Measurements from ENCODE around the gene IFRD2. TPM values are rescaled to one million over a fixed set of nuclear protein-coding genes. Genes with fewer than 3 reads are reported as not detected.
A peak's percentile ranks its signal among the peaks of the same experiment; 100 is the strongest.

Gene IFRD2
- total and polyA plus RNA-seq, 4 donors, result 15.0 to 40.3 (median 32.5) TPM

DNA sequence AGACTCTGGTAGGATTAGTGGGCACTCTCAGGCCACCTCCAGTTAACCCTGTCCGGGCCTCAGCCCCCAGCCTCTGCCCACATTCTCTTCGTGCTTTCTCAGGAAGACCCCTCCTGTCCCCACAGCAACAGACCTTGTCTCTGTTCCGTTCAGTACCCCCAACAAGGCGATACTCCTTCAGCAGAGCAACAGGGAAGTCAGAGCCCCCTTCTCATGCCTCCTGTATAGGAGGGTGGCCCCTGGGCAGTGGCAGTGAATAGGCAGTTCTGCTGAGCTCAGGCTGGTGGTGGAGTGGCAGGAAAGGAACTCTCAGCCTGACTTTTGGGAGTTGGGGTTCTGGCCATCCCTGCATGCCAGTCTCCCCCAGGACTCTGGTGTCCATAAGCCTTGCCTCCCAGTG is 22.8 kb downstream of the IFRD2 start:
- Histone ChIP-seq H3K27ac (ENCODE audit: low read depth, low read length) (peak overlapping the region; percentile 95), H3K27me3 (ENCODE audit: control insufficient read depth, insufficient read depth, low read length) (peaks cover 16% of the 10 kb centered on the region), H3K4me1 (ENCODE audit: control insufficient read depth, insufficient read depth, low read length) (peaks cover 89% of the 10 kb centered on the region), H3K9me3 (ENCODE audit: control insufficient read depth, insufficient read depth, low read length) (no peaks in the 10 kb centered on the region), H3K36me3 (ENCODE audit: control insufficient read depth, insufficient read depth, low read length) (peaks cover 16% of the 10 kb centered on the region), H3K4me3 (ENCODE audit: low read depth, low read length) (peak overlapping the region; percentile 56)
- 13% methylated on average over 2 of the region's 4 CpGs for WGBS (ENCODE audit: insufficient coverage)
- DNase-seq (ENCODE audit: low read depth in 4 of 6, low spot score in 6 of 6), result no peak

DNA sequence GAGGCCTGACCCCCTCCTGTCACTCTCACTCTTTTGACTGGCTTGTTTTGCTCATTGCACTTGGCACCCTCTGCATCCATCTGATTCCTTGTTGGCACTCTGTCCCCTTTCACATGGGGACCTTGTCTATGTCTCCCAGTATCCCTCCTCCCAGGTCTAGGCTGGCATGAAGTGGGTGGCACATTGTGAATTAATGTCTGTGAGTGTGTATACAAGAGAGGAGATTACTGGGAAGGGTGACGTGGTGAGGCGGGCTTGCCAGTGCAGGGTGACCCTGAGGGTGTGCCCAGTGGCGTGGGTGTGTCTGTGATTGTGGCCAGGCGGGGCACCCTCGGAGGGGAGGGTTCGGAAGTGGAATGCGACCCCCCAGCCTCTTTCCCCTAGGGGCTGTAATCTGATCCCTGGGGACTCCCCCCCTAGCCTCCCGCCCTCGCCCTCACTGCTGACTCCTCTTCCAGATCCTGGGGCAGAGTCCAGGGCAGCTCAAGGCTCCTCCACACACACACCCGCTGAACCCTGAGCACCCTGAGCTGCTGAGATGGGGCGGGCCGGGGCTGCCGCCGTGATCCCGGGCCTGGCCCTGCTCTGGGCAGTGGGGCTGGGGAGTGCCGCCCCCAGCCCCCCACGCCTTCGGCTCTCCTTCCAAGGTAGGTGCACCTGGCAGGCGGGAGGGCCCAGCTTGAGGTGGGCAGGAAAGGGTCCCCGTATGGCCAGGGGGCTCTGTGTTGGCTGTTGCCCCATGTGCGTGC is 23.4 kb downstream of the IFRD2 start, which contains the start of gene SEMA3B:
Gene SEMA3B (plus strand): TSS at position 445 of the 749 bp plus-strand sequence. CDS start 94 bp downstream, at position 539.
- H3K27ac ChIP-seq (ENCODE audit: low read depth, low read length), result peak within 1 kb of the TSS; percentile 95
- DNase-seq (ENCODE audit: low read depth in 4 of 6, low spot score in 6 of 6), result peak in 1 of 6 donors; percentile 74

DNA sequence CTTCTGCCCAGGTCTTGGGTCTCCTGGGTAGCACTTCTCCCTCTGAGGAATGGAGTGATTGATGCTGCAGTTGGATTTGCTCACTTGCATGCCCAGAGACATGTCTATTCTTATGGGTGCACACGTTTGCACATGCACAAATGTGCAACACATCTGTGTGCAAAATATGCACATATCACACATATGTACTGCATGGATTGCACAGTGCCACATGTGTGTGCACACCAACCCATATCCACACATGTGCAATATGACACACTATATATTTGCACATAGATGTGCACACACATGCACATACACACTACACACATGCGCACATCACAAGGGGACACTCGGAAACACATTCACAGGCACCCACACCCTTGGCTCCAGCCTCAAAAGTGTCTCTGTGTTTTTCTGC is 24.0 kb downstream of the IFRD2 start:
- no peak for DNase-seq (ENCODE audit: low read depth in 4 of 6, low spot score in 6 of 6)
- H3K9me3 ChIP-seq (ENCODE audit: control insufficient read depth, insufficient read depth, low read length), result no peaks in the 10 kb centered on the region
- H3K36me3 ChIP-seq (ENCODE audit: control insufficient read depth, insufficient read depth, low read length), result peaks cover 14% of the 10 kb centered on the region
- H3K4me1 ChIP-seq (ENCODE audit: control insufficient read depth, insufficient read depth, low read length), result peaks cover 89% of the 10 kb centered on the region
- 64% methylated on average over 3 of the region's 3 CpGs for WGBS (ENCODE audit: insufficient coverage)
- peaks cover 4% of the 10 kb centered on the region for H3K27me3 ChIP-seq (ENCODE audit: control insufficient read depth, insufficient read depth, low read length)
- peak overlapping the region; percentile 56 for H3K4me3 ChIP-seq (ENCODE audit: low read depth, low read length)
- peak overlapping the region; percentile 95 for H3K27ac ChIP-seq (ENCODE audit: low read depth, low read length)

More for the DNA sequence above, 23.4 kb downstream of the IFRD2 start, which contains the start of gene SEMA3B:
- Histone ChIP-seq H3K36me3 (ENCODE audit: control insufficient read depth, insufficient read depth, low read length) (peaks cover 16% of the 10 kb centered on the region), H3K4me3 (ENCODE audit: low read depth, low read length) (peak within 1 kb of the TSS; percentile 56), H3K9me3 (ENCODE audit: control insufficient read depth, insufficient read depth, low read length) (no peaks in the 10 kb centered on the region), H3K27me3 (ENCODE audit: control insufficient read depth, insufficient read depth, low read length) (peaks cover 10% of the 10 kb centered on the region), H3K4me1 (ENCODE audit: control insufficient read depth, insufficient read depth, low read length) (peaks cover 89% of the 10 kb centered on the region)
- WGBS (ENCODE audit: insufficient coverage), result 46% methylated on average over 14 of the region's 21 CpGs

DNA sequence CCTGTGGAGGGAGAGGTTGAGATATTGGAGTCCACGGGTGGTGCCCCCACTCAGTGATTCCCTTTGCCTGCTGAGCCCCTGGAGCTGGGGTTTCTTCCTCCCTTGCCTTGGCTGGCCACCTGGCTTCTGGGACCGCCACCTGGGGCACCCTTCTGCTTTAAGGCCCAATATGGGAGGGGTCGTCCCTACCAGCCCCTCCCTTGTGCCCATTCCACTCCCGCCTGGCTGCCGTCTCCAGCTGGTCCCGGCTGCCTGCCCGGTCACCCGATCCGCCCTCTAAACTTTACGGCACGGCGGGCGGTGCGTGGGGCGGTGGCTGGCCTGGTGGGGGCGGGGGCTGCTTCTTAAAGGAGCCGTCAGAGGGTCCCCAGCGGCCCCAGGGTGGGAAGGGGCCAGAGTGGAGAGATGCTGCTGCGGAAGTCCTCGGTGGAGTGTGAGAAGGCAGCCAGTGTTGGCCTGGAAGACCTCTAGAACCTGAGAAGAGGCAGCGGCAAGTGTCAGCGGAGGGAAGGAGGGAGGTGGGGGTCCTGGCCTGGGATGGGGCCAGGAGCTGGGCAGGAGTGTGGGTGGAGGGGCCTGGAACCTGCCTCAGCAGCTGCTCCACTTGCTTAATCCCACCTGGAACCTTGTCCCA is 24.8 kb downstream of the IFRD2 start:
- Histone ChIP-seq H3K27ac (ENCODE audit: low read depth, low read length) (peak overlapping the region; percentile 95), H3K4me1 (ENCODE audit: control insufficient read depth, insufficient read depth, low read length) (peaks cover 92% of the 10 kb centered on the region), H3K27me3 (ENCODE audit: control insufficient read depth, insufficient read depth, low read length) (no peaks in the 10 kb centered on the region), H3K36me3 (ENCODE audit: control insufficient read depth, insufficient read depth, low read length) (peaks cover 13% of the 10 kb centered on the region), H3K9me3 (ENCODE audit: control insufficient read depth, insufficient read depth, low read length) (no peaks in the 10 kb centered on the region), H3K4me3 (ENCODE audit: low read depth, low read length) (peak overlapping the region; percentile 48)
- 9% methylated on average over 19 of the region's 22 CpGs for WGBS (ENCODE audit: insufficient coverage)
- peak in 1 of 6 donors; percentile 58 for DNase-seq (ENCODE audit: low read depth in 4 of 6, low spot score in 6 of 6)

DNA sequence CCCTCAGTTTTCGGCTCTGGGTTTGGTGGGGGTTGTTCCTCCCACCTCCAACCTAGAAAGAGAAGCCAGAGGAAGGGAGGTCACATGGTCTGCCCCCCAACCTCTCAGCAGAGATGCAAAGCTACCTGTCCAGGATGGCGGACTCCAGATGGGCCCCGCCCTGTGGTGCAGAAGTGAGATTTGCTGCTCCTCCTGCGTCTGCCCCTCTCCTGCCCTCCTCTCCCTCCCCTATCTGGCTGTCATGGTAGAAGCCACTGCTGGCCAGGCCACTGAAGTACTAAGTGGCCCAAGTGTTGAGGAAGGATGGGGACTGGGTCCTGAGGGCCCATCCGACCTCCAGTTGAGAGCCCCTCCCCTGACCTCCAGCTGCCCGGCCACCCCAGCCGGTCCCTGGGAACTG is 25.4 kb downstream of the IFRD2 start:
- Histone ChIP-seq H3K4me1 (ENCODE audit: control insufficient read depth, insufficient read depth, low read length) (peaks cover 97% of the 10 kb centered on the region), H3K9me3 (ENCODE audit: control insufficient read depth, insufficient read depth, low read length) (no peaks in the 10 kb centered on the region), H3K27me3 (ENCODE audit: control insufficient read depth, insufficient read depth, low read length) (no peaks in the 10 kb centered on the region), H3K4me3 (ENCODE audit: low read depth, low read length) (peak overlapping the region; percentile 48), H3K27ac (ENCODE audit: low read depth, low read length) (peak overlapping the region; percentile 95), H3K36me3 (ENCODE audit: control insufficient read depth, insufficient read depth, low read length) (peaks cover 13% of the 10 kb centered on the region)
- DNase-seq (ENCODE audit: low read depth in 4 of 6, low spot score in 6 of 6), result no peak
- 79% methylated on average over 4 of the region's 7 CpGs for WGBS (ENCODE audit: insufficient coverage)

DNA sequence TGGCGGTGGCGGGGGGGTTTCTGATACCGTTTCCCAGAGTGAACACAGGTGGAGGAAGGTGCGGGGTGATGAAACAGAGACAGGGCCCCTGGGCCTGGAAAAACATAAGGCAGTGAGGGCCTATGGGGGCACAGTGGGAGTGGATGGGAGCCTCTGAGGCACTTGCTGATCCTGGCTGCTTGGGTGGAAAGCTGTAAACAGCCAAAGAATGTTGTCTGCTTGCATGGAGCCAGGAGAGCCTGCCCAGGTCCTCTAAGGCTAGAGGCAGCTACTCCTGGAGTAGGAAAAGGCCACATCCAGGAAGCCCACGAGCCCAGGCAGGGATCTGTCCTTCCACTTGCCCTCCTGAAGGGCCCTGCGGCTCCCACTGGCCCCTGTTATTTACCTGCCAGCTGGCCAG is 26.2 kb downstream of the IFRD2 start:
- WGBS (ENCODE audit: insufficient coverage), result 92% methylated on average over 6 of the region's 6 CpGs
- H3K36me3 ChIP-seq (ENCODE audit: control insufficient read depth, insufficient read depth, low read length), result peaks cover 10% of the 10 kb centered on the region
- H3K4me3 ChIP-seq (ENCODE audit: low read depth, low read length), result no peak overlapping the region
- no peaks in the 10 kb centered on the region for H3K9me3 ChIP-seq (ENCODE audit: control insufficient read depth, insufficient read depth, low read length)
- H3K27ac ChIP-seq (ENCODE audit: low read depth, low read length), result peak overlapping the region; percentile 95
- H3K27me3 ChIP-seq (ENCODE audit: control insufficient read depth, insufficient read depth, low read length), result no peaks in the 10 kb centered on the region
- no peak for DNase-seq (ENCODE audit: low read depth in 4 of 6, low spot score in 6 of 6)
- peaks cover 98% of the 10 kb centered on the region for H3K4me1 ChIP-seq (ENCODE audit: control insufficient read depth, insufficient read depth, low read length)

DNA sequence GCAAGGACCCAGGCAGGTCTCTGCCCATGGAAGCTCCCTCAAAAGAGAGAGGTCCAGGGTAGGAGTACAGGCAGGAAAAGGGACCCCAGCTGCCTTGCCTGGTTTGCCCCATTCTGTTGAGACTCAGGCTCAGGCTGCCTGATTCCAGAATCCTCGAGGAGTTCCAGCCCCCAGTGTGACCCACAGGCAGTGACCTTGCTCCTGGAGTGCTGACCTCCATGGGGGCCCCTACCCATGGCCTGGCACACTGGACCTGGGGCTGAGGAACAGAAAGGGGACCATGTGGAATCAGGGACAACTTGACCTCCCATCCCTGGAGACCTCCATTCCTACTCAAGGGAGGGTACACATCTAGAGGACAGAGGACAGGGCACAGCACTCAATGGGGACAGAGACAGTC is 26.7 kb downstream of the IFRD2 start:
- Histone ChIP-seq H3K27me3 (ENCODE audit: control insufficient read depth, insufficient read depth, low read length) (no peaks in the 10 kb centered on the region), H3K4me1 (ENCODE audit: control insufficient read depth, insufficient read depth, low read length) (peaks cover 98% of the 10 kb centered on the region), H3K9me3 (ENCODE audit: control insufficient read depth, insufficient read depth, low read length) (no peaks in the 10 kb centered on the region), H3K4me3 (ENCODE audit: low read depth, low read length) (no peak overlapping the region), H3K36me3 (ENCODE audit: control insufficient read depth, insufficient read depth, low read length) (peaks cover 5% of the 10 kb centered on the region), H3K27ac (ENCODE audit: low read depth, low read length) (peak overlapping the region; percentile 95)
- 60% methylated on average over 1 of the region's 1 CpG for WGBS (ENCODE audit: insufficient coverage)
- no peak for DNase-seq (ENCODE audit: low read depth in 4 of 6, low spot score in 6 of 6)

DNA sequence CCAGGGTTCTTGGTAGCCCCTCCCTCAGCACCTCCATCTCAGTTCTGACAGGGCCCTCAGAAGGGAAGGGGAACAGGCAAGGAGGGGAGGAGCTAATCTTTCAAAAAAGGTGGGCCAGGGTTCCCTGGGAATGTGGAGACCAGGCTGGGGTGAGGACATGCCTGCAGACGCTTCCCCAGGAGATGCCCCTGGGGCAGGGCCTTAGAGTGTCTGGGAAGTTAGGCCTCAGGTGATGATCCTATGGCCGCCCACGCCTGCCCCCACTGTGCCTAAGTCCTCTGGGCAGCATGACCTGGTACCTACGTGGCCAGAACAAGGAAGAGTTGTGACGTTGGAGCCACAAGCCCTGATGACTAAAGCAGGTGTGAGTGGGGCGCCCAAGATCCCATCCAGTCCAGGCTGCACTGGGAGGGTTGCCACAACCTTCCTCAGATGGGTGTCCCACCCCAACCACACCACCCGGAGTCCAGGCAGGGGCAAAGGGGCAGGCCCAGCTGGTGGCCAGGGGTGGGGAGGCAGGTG is 27.2 kb downstream of the IFRD2 start:
- Histone ChIP-seq H3K4me3 (ENCODE audit: low read depth, low read length) (no peak overlapping the region), H3K36me3 (ENCODE audit: control insufficient read depth, insufficient read depth, low read length) (peaks cover under 1% of the 10 kb centered on the region), H3K27me3 (ENCODE audit: control insufficient read depth, insufficient read depth, low read length) (no peaks in the 10 kb centered on the region), H3K4me1 (ENCODE audit: control insufficient read depth, insufficient read depth, low read length) (peaks cover 97% of the 10 kb centered on the region), H3K27ac (ENCODE audit: low read depth, low read length) (peak overlapping the region; percentile 95), H3K9me3 (ENCODE audit: control insufficient read depth, insufficient read depth, low read length) (no peaks in the 10 kb centered on the region)
- 74% methylated on average over 7 of the region's 7 CpGs for WGBS (ENCODE audit: insufficient coverage)
- no peak for DNase-seq (ENCODE audit: low read depth in 4 of 6, low spot score in 6 of 6)

DNA sequence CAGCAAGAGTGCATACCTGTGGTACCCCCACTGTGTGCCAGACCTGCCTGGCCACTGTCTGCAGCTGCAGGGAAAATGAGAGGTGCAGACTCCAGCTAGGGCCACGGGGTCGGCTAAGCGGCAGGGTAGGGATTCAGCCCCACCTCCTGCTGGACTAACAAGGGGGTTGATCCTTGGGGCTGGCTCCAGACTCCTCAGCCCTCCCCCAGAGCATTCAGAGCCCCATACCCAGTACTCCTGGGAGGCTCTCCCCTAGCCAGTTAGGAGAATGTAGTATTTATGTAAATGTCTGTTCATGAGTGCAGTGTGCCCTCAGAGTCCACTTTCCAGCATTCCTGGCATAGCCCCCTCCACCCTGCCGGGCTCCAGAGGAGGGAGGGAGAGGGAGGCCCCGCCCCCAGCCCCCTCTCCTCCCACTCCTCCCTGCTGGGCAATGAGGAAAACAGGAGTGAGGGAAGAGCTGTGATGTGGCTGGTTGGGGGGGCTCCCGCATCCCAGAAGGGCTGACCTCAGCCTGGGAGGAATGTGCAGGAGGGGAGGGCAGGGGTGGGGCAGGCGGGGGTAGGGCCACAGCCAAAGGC is 27.8 kb downstream of the IFRD2 start:
- Histone ChIP-seq H3K4me3 (ENCODE audit: low read depth, low read length) (no peak overlapping the region), H3K36me3 (ENCODE audit: control insufficient read depth, insufficient read depth, low read length) (peaks cover 4% of the 10 kb centered on the region), H3K4me1 (ENCODE audit: control insufficient read depth, insufficient read depth, low read length) (peaks cover 97% of the 10 kb centered on the region), H3K27me3 (ENCODE audit: control insufficient read depth, insufficient read depth, low read length) (no peaks in the 10 kb centered on the region), H3K27ac (ENCODE audit: low read depth, low read length) (peak overlapping the region; percentile 95), H3K9me3 (ENCODE audit: control insufficient read depth, insufficient read depth, low read length) (no peaks in the 10 kb centered on the region)
- no CpG with 5 or more reads among the region's 7 CpGs for WGBS (ENCODE audit: insufficient coverage)
- DNase-seq (ENCODE audit: low read depth in 4 of 6, low spot score in 6 of 6), result peak in 4 of 6 donors; percentile 40 to 93 (median 71)
